NCI-H1694 treated with DMSO at 0.1 percent for 48 hours (cell line): ENCODE data around the gene GPR15LG.

Experiments used
- DNase-seq: peaks from one replicate; lab custom pipeline; 2025; lab: John Stamatoyannopoulos, UW

The GPR15LG gene

GRCh38 chr10:84193846-84194423 is 20.3 kb downstream of the GPR15LG start:
- DNase-seq = no peak

- DNase-seq = peak; percentile 26
These were observed 20.9 kb downstream of the GPR15LG start, which contains the start of gene CDHR1 for GRCh38 chr10:84194424-84195043. Gene CDHR1, plus strand, starts transcription at chr10:84194537. Its CDS starts 224 bp downstream, at chr10:84194761.

- no peak for DNase-seq
These were observed 21.6 kb downstream of the GPR15LG start for GRCh38 chr10:84195044-84195830.

- DNase-seq = no peak
These were observed 22.5 kb downstream of the GPR15LG start for GRCh38 chr10:84196083-84196482.

GRCh38 chr10:84196941-84197340 is 23.3 kb downstream of the GPR15LG start:
- DNase-seq = no peak

- DNase-seq = no peak
These were observed 24.0 kb downstream of the GPR15LG start for GRCh38 chr10:84197643-84198042.

GRCh38 chr10:84198206-84198915 is 24.8 kb downstream of the GPR15LG start:
- no peak for DNase-seq

- no peak for DNase-seq
These were observed 27.1 kb downstream of the GPR15LG start for GRCh38 chr10:84200537-84201243.

GRCh38 chr10:84201244-84201606 is 27.6 kb downstream of the GPR15LG start:
- DNase-seq = no peak

- DNase-seq = no peak
These were observed 28.1 kb downstream of the GPR15LG start for GRCh38 chr10:84201682-84202081.

GRCh38 chr10:84202349-84202748 is 28.7 kb downstream of the GPR15LG start:
- DNase-seq = no peak

GRCh38 chr10:84204122-84204521 is 30.5 kb downstream of the GPR15LG start:
- DNase-seq = no peak

GRCh38 chr10:84204610-84205009 is 31.0 kb downstream of the GPR15LG start:
- DNase-seq = no peak

GRCh38 chr10:84205049-84205852 is 31.6 kb downstream of the GPR15LG start:
- DNase-seq = peak; percentile 81

GRCh38 chr10:84205853-84206525 is 32.4 kb downstream of the GPR15LG start:
- no peak for DNase-seq

GRCh38 chr10:84208023-84208422 is 34.4 kb downstream of the GPR15LG start:
- DNase-seq = no peak

- DNase-seq = no peak
These were observed 38.0 kb downstream of the GPR15LG start for GRCh38 chr10:84211566-84211965.

GRCh38 chr10:84212014-84212413 is 38.4 kb downstream of the GPR15LG start:
- no peak for DNase-seq

GRCh38 chr10:84213076-84213475 is 39.5 kb downstream of the GPR15LG start:
- no peak for DNase-seq

- DNase-seq = no peak
These were observed 40.5 kb downstream of the GPR15LG start for GRCh38 chr10:84214046-84214572.
